GM19240 (cell line): Measurements from ENCODE around the gene TMEM117.
"Not testable (repeated sequence)": the region's sequence is repeated elsewhere in the genome, so short reads cannot be mapped to it uniquely, and the experiment has no call there.

Experiments used
- DNase-seq: peaks from one replicate; pipeline ENCODE4 v3.0.0; 2011; ENCODE audit warnings: low spot score; ENCODE audit not compliant: insufficient read length

Gene TMEM117

DNA sequence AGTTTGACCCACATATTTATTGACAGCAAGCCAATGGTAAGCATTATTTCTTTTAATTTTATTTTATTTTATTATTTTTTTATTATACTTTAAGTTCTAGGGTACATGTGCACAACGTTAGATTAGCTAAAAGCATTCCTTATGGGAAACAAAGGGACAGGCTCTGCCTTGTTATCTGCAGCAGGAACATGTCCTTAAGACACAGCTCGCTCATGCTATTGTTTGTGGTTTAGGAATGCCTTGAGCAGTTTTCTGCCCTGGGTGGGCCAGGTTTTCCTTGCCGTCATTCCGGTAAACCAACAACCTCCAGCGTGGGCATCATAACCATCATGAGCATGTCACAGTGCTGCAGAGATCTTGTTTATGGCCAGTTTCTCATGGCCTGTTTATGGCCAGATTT is 370.2 kb downstream of the TMEM117 start:
- DNase-seq: no peak

DNA sequence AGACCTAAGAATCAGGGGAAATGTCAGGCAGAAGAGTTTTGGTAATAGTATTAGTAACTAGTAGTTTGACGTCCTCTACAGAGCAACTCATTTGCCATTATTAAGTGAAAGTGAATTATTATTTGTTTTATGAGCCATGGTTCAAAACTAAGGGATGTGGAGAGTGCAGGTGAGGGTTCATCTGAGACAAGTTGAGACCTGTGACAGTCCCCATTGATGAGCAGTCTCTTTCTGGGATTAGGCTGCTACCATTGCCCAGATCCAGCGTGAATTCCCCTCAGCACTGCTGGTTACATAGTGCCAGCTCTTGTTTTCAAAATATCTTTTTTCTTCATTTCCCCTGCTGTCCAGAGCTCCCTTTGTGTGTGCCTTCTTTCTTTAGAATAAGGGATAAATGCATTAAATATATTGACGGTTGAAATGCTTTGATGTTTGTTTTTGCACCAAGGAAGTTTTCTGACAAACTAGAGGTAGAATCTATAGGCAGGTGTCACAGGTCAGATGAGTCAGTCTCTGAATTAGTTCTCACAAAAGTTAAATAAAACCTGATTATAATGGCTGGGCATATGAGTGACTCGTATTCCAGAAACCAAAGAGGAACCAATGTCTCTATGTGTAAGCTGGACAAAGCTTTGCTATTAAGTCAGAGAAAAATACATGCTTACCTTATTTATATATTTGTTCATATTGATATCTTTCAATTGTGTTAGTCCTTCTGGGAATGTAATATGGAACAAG is 381.4 kb downstream of the TMEM117 start:
- DNase-seq: no peak

DNA sequence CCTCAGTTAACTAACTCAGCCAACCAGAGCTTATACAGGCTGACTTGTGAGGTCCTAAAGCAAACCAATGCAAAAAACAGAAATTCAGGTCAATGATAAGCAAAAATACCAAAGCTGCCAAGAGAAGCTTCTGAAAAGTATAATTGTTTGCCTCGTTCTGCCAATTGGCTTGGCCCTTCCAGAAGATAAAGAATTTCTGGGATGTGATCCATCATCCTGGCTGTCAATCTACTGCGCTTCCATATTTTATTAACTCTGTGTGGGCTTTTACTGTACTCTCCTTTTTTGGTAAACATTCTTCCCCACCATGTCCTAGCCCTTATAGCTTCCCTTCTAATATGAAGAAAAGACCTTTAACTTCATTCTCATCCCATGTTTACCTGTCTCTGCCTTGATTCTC is 387.9 kb downstream of the TMEM117 start:
- no peak for DNase-seq

DNA sequence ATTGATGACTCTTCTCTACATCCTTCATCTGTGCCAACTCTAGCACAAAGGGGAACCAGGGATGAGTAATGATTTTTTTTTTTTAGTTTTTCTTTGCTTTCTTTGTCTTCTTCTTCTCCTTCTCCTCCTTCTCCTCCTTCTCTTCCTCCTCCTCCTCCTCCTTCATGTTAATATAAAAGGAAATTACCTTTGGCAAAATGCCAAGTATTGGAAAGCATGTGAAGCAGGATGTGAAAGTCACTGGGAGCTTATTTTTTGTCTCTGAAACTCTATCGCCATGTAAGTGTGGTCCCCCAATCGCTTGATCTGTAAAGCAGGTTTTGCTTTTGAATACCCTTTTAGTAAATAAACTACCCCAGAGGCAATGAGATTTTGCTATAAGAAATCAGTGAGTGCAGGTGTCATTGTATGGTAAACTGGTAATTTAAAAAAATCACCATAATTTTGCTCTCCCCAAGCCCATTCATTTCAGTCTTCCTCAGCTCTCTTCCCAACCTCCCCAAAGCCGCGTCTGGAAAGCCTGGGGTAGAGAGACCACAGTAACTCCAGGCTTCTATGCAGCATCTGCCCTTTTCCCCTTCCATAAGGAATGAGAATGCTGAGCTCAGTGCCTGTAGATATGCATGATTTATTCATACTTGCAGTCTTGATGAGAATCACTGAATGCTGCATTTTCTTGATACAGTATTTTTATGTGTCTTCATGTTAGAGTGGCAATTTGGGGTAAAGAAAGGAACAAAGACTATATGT is 388.7 kb downstream of the TMEM117 start:
- DNase-seq: no peak

DNA sequence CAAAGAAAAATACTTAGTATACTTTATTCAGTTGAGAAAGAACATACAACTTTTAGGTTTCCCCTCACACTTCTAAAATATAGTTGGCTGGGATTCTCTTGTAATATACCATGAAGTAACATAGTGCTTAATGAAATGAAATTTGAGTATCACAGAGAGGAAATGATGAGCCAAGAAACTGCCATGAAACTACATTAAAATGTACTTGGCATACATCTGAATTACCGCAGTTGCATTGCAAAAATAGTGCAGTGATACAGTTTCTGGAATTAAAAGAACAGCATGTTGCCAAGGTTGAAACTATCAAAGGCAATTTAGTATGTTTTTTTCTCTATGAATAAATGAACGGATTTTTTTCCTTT is 389.2 kb downstream of the TMEM117 start:
- DNase-seq: no peak

DNA sequence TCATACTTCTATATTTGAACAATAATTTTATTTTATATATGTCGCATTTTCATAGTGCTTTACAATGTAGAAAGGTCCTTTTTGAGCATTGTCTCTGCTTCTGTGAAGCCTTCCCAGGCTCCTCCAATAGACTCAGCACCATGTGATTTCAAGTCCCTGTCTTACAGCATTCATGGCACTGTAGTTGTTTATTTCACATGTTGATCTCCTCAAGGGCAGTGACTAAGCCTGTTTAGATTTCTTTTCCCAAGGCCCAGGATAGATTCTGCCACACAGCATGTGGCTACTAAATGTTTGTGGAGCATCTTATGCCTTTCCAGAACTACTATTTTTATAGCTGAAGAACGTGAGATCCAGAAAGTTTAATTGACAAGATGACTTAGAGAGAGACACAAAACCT is 391.7 kb downstream of the TMEM117 start:
- no peak for DNase-seq

DNA sequence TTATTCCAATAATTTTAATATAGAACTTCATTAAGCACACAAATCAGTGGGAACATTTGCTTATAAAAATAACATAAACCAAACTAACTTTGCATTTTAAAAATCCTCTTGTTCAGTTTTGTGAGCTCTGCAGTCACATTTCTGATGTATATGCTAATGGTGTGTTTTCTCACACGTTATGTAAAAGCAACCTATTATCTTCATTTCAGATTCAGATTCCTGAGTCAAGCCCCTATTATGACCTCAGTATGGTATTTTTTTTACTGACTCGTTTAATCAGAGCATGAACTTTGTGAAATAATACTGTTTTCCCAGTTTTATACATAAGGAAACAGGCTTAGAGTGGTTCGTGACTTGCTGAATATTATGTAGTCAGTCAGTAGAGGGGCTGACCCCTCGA is 394.0 kb downstream of the TMEM117 start:
- DNase-seq: no peak

DNA sequence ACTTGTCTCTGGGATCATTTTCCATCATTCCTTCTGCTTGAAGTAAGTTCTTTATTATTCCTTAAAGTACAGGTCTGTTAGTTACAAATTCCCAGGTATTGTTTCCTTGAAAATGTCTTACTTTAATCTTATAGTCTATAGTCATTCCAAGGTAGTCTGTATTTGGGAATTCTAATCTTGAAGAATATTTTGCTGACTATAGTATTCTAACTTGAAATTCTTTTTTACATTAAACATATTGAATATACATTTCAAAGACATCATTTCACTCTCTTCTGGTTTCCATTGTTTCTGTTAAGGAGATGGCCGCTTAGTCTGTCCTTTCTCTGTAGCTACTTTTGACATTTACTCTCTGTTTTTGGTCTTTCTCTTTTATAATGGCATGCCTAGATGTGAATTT is 399.8 kb downstream of the TMEM117 start:
- no peak for DNase-seq

DNA sequence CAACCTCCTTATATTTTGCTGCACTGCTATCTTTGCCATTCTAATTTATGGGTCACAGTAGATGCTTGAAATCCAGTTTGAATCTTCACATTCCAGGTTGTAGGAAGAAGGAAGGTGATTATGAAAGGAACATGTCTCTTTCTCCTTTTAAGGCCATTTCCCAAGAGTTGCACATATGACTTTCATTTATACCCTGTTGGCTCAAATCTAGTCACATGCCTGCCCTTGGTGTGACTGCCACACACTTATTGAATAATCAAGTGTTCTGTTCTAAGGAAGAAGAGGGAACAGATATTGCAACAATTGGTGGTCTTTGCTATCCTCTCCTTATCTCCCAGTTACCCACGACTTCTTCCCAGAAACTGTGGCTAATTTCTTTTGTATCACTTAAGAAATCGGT is 404.3 kb downstream of the TMEM117 start:
- no peak for DNase-seq

DNA sequence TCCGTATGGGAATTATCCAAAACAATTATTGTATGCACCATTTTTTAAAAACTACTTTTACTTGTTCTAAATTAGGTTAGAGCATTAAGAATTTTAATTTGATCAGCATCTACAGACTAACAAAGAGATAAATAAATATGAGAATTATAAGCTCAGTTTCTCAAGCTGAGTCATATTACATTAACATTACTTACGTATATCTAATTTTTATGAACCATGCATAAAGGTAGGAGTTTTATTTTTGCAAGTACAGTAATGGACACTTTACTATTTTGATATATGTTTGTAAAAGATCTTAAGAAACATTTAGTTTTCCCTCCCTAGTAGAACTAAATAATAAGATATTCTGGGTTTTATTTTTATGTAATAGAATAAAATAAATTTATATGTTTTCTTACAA is 410.1 kb downstream of the TMEM117 start:
- DNase-seq: no peak

DNA sequence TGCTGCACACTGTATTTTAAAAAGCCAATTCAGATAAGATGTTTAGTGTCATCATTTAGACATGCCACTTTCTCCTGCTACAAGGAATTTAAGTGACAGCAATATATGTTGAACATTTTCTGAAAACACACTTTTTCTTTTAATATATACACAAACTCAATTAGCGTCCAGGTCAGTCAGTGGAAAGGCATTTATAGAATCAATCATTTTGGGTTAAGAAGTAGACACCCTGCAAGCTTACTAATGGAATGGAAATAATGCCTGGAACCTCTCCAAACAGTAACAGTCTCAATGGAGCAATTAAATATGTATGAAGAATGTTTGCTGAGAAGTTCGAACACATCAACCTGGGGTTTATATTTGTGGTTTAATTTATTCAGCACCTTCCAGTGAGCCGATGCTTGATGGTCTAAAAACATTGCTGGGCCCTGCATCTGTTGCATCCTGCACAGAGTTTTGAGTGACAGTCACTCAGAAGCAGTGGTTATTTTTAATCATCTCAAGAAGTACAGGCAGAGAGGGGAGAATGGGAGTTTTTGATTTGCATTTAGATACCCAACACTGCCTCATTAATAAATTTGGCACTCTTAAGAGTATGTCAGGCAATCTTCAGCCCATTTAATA is 410.7 kb downstream of the TMEM117 start:
- DNase-seq: no peak

DNA sequence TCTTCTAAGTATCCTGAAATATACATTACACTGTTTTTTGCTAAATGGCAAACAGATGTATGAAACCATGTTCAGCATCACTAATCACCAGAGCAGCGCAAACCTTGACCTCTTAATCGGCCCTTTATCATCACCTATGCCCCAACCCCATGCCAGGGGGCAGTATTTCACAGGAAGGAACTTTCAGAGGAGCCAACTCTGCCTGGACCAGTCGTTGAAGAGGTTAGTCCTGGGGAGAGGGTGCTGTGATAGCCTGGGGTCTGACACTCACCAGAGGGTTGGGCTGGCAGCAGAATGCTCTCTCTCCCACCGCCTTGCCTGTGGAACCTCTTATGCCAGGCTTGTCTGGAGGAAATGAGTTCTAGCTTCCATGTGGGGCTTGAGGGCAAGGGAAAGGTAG is 411.7 kb downstream of the TMEM117 start:
- no peak for DNase-seq

DNA sequence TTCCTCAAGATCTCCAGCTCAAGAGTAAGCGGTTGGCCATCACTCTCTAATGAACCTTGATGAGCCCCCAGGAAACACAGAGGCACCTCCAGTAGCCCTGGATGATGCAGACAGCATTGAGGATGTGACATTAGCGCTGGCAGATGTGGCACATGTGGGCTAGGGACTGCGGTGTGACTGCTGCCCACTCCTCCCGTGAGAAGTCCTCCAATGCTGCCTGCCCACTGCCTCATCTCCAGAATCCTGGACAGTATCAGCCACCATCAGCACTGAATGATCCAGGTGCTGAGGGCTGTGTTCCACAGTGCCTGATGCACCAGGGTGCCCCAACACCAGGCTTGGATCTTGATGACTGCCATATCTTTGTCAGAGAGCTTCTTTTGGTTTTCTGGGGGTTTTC is 412.6 kb downstream of the TMEM117 start:
- no peak for DNase-seq

DNA sequence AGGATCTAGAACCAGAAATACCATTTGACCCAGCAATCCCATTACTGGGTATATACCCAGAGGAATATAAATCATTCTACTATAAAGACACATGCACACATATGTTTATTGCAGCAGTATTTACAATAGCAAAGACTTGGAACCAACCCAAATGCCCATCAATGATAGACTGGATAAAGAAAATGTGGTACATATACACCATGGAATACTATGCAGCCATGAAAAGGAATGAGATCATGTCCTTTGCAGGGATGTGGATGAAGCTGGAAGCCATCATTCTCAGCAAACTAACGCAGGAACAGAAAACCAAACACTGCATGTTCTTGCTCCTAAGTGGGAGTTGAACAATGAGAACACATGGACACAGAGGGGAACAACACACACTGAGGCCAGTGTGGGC is 414.6 kb downstream of the TMEM117 start:
- DNase-seq: not testable (repeated sequence)

DNA sequence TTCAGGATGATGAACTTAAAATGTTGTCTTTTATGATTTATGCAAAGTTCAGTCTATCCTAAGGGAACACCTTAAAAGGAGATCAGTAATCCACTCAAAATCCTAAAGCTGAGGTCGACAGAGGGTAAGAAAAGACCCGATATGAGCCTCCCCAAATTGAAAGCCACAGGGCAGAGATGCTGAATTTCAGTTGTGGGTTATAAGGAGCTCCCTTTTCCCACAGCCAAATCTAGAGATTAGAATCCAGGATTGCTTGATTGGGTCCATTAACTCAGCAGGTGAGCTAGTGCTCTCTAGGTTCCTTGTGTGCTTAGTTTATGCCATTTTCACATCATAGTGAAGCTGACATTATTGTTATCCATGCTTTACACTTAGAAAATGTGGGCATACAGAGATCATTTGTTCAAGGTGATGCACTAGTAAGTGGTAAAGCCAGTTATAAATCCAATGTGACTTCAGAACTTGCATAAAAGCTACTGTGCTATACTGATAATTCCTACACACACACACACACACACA is 417.5 kb downstream of the TMEM117 start:
- DNase-seq: no peak

DNA sequence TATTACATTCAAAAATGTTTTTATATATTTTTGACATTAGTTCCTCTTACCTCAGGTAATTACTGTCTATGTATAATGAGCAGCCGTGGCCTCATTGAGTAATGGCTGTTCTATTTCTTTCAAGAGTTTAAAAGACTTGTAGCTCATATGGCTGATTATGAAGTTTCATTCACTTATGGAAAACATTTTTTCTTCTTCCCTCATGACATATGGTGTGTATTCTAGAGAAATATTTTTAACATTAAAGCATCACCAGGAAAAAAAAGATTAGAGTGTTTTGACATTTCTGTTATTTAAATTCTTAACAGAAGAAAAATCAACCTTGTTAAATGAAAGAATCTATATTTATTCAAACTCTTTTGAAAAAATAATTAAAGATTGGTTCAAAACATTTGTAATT is 422.4 kb downstream of the TMEM117 start:
- no peak for DNase-seq

DNA sequence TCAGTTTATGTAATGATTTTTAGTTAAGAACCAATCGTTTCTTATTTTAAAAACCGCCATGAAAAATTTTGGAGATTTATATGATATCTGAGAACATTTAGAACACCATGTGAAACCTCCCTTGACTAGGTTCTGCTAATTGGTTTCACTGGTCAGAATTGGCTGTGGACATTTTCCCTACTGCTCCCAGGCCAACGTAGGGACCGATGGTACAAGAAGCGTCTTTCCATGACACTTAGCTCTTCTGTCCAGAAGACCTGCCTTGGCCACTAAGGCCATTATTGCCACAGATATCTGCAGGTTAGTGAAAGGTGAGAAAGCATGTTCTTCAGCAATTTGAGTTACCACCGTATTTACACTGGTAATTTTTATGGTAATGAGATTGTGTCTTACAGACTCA is 424.0 kb downstream of the TMEM117 start:
- DNase-seq: no peak

DNA sequence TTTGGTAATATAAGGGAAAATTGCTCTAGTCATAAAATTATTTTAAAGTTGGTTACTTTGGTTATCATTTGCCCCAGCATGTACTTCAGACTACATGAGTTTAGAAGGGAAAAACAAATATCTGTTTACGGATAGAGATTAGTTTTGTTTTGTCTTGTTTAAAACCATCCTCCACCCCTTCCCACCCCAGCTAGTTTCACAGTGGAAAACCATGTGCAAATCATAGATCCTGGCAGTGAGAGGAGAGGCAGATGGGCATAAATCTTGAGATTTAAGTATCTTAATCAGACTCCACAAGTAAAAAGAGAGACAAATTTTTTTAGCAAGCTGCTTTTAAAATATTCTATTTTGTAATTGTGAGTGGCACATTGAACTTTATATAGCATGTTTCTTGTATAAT is 424.7 kb downstream of the TMEM117 start:
- DNase-seq: no peak

DNA sequence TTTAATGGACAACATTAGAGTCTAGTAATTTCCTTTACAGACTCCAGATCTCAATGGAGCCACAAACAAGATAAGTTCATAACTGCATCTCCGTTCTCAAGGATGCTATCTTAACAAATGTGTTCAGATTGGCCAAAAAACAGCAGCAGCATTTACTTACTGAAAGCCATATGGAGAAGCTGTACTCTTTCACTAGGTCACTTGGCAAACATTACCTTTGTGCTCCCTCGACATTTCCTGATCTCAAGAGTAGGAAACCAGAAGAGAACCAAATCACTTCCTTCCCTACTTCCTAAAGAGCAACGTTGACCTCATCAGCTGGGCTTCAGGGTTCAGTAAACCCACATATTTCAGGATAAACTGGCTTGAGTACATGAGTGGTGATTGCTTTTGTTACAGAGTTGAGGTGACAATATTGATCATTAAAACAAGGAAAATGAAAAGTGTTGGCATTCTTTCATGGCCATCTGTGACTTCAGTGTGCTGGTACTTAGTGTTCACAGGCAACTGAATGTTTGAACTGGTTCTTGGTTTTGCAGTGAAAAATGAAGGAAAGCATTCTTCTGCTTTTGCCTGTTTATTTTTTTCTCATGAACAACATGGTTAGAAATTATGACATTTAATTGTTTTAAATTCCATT is 449.6 kb downstream of the TMEM117 start:
- DNase-seq: no peak

DNA sequence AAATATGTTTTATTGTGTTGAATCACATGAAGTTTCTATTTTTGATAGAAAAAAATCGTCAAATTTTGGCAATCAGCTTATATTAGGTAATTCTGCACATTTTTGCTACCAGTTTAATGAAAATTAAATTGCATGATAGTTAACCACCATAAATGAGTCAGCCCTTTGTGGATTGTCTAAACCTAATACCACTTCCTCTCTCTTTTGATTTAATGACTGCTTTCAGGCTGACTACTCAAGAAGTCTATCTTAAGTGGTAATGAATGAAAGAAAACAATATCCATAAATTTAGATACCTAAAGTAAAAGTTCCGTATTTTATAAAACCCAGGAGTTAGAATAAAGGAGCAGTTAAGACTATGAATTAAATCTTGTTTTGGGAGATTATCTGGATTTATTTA is 450.5 kb downstream of the TMEM117 start:
- no peak for DNase-seq

DNA sequence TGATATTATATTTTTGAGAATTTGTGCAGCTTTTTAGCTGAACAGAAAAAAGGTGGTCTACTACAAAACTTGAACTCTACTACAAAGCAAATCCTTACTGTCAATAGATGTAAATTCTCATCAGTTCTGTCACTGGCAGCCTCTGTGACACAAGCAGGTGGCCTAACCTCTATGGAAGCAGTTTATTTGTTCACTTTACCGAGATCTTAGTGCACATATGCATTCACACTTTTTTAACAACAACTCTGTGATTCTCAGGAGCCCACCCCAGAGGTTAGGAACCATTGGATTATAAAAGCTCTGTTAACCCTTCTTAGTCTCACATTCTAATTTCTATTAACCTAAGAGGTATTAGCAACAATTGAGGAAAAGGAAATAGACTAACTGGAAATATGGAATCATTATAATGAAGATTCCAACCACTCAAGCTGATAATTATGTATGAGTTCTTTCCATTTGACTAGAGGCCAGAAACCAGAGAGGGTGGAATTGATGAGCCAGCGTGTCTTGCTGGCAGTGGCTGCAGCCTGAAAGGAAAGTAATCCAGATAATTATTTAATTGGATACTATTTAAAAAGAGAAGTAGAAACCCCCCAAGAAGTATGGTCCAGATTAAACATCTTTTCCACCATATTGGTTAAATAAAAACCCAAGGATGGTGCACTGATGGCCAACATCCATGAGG is 451.1 kb downstream of the TMEM117 start:
- no peak for DNase-seq
